Ishikawa (cell line): ENCODE results near the gene CAPN5.

Source experiments
- CEBPB ChIP-seq: IDR thresholded peaks from 2 replicates; pipeline ENCODE4 v1.6.1; 2012
- CREB1 ChIP-seq: IDR thresholded peaks from 2 replicates; pipeline ENCODE4 v1.6.1; 2012; ENCODE audit warnings: low read depth
- EGR1 ChIP-seq: IDR thresholded peaks from 2 replicates; pipeline ENCODE4 v1.6.1; 2012
- EP300 ChIP-seq: IDR thresholded peaks from 2 replicates; pipeline ENCODE4 v1.6.1; 2012; ENCODE audit warnings: borderline replicate concordance
- FOXM1 ChIP-seq: IDR thresholded peaks from 2 replicates; pipeline ENCODE4 v1.6.1; 2012; ENCODE audit warnings: low read depth, borderline replicate concordance
- NFIC ChIP-seq: IDR thresholded peaks from 2 replicates; pipeline ENCODE4 v1.6.1; 2012
- RAD21 ChIP-seq: IDR thresholded peaks from 2 replicates; pipeline ENCODE4 v1.6.1; 2012; ENCODE audit warnings: low read depth
- TAF1 ChIP-seq: IDR thresholded peaks from 2 replicates; pipeline ENCODE4 v1.6.1; 2012; ENCODE audit warnings: low read depth, mild to moderate bottlenecking
- TCF12 ChIP-seq: IDR thresholded peaks from 2 replicates; pipeline ENCODE4 v1.6.1; 2012; ENCODE audit warnings: low read depth
- TEAD4 ChIP-seq: IDR thresholded peaks from 2 replicates; pipeline ENCODE4 v1.6.1; 2012
- YY1 ChIP-seq: IDR thresholded peaks from 2 replicates; pipeline ENCODE4 v1.6.1; 2012; ENCODE audit warnings: low read depth
- ZBTB7A ChIP-seq: IDR thresholded peaks from 2 replicates; pipeline ENCODE4 v1.6.1; 2012; ENCODE audit warnings: low read depth
- TF ChIP-seq, protein P1 (sequence below): IDR thresholded peaks from 2 replicates; pipeline ENCODE4 v1.6.1; 2012
- TF ChIP-seq, protein P2 (sequence below): IDR thresholded peaks from 2 replicates; pipeline ENCODE4 v1.6.1; 2012; ENCODE audit warnings: low read depth, mild to moderate bottlenecking
- TF ChIP-seq, protein P3 (sequence below): IDR thresholded peaks from 2 replicates; pipeline ENCODE4 v1.6.1; 2012

The CAPN5 gene

DNA sequence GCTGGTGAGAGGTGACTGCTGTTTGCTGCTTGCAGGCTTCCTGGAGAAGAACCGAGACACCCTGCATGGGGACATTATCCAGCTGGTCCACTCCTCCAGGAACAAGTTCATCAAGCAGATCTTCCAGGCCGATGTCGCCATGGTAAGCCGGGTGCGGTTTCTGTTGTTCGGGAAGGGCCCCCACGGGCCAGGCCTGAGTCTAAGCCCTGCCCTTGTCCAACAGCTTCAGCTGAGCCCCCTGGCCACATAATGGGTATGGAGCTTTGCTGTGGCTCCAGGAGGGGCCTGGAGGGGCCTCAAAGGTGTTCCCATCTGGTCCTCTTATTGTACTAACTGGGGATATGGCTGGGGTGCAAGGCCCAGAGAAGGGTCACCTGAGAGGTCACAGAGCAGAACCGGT is 99.2 kb downstream of the CAPN5 start:
- no peak for TF ChIP-seq TEAD4
- TF ChIP-seq TCF12, result no peak
- TF ChIP-seq, protein P1, sequence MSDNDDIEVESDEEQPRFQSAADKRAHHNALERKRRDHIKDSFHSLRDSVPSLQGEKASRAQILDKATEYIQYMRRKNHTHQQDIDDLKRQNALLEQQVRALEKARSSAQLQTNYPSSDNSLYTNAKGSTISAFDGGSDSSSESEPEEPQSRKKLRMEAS, result no peak
- no peak for TF ChIP-seq EP300
- no peak for TF ChIP-seq CEBPB
- no peak for TF ChIP-seq FOXM1
- TF ChIP-seq, protein P2, sequence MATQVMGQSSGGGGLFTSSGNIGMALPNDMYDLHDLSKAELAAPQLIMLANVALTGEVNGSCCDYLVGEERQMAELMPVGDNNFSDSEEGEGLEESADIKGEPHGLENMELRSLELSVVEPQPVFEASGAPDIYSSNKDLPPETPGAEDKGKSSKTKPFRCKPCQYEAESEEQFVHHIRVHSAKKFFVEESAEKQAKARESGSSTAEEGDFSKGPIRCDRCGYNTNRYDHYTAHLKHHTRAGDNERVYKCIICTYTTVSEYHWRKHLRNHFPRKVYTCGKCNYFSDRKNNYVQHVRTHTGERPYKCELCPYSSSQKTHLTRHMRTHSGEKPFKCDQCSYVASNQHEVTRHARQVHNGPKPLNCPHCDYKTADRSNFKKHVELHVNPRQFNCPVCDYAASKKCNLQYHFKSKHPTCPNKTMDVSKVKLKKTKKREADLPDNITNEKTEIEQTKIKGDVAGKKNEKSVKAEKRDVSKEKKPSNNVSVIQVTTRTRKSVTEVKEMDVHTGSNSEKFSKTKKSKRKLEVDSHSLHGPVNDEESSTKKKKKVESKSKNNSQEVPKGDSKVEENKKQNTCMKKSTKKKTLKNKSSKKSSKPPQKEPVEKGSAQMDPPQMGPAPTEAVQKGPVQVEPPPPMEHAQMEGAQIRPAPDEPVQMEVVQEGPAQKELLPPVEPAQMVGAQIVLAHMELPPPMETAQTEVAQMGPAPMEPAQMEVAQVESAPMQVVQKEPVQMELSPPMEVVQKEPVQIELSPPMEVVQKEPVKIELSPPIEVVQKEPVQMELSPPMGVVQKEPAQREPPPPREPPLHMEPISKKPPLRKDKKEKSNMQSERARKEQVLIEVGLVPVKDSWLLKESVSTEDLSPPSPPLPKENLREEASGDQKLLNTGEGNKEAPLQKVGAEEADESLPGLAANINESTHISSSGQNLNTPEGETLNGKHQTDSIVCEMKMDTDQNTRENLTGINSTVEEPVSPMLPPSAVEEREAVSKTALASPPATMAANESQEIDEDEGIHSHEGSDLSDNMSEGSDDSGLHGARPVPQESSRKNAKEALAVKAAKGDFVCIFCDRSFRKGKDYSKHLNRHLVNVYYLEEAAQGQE, result no peak
- no peak for TF ChIP-seq RAD21
- TF ChIP-seq EGR1, result no peak
- TF ChIP-seq YY1, result no peak
- no peak for TF ChIP-seq ZBTB7A
- no peak for TF ChIP-seq NFIC
- TF ChIP-seq CREB1, result no peak
- TF ChIP-seq, protein P3, sequence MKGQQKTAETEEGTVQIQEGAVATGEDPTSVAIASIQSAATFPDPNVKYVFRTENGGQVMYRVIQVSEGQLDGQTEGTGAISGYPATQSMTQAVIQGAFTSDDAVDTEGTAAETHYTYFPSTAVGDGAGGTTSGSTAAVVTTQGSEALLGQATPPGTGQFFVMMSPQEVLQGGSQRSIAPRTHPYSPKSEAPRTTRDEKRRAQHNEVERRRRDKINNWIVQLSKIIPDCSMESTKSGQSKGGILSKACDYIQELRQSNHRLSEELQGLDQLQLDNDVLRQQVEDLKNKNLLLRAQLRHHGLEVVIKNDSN, result no peak

DNA sequence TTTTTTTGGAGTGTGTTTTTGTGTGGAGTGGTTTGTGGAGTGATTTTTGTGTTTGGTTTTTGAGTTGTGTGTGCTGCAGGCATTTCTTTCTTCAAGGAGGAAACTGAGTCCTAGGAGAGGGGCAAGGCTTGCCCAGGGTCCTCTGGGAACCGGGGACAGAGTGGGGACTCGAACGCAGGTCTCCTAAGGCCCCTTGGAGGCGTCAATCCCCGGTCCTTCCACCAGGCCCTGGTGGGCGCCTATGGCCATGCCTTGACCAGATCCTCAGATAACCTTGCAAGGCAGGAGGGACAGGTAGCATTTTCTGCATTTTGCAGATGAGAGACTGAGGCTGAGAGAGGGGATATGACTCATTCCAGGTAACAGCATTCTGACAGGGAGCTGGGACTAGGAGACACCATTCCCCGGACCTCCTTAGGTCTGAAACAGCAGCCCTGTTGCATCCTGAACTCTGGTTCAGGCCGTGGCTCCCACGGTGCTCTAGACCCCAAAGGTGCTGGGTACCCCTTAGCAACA is 100.4 kb downstream of the CAPN5 start:
- TF ChIP-seq TEAD4 (no peak), EGR1 (no peak), YY1 (no peak), CREB1 (no peak), CEBPB (no peak), NFIC (no peak), EP300 (no peak)
- TF ChIP-seq, protein P3, result no peak
- TF ChIP-seq, protein P1, result no peak

DNA sequence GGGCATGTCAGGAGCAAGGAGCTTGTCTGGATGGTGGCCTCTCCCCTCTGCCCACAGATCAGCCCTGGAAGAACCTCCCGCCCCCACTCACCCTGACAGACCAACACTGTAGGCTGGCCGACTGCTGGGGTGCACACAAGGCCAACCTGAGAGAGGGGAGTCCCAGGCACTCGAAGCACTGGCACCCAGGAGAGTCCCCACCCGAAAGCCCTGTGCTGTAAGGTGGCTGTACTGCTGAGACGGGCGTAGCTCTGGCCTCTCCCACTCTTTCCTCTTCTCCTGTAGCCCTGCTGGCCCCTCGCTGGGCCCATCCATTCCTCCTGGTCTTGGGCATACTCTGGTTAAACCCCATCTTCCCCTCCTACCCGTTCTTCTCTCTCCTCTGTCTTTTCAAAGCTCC is 101.0 kb downstream of the CAPN5 start:
- TF ChIP-seq TAF1 (no peak), CEBPB (no peak), EP300 (no peak), ZBTB7A (no peak), NFIC (no peak), FOXM1 (no peak), TCF12 (no peak), EGR1 (no peak), TEAD4 (no peak), RAD21 (no peak), CREB1 (no peak), YY1 (no peak)
- TF ChIP-seq, protein P1, result no peak
- TF ChIP-seq, protein P2, result no peak
- TF ChIP-seq, protein P3, result no peak

DNA sequence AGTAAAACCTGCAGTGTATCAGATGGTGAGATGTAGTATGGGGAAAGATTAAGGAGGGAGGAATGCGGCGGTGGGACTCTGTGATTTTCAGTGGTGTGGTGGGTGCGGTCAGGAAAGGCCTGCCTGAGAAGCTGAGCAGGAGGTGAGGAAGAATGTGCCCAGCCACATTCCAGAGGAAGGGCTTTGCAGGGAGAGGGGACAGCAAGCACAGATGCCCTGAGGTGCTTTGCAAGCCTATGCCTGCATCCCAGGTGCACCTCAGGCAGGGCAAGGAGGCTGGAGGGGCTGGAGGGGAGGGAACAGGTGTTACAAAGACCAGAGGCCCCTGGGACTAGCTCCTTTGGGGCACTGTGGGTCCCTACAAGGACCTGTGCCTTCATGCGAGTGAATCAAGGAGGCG is 103.3 kb downstream of the CAPN5 start:
- TF ChIP-seq NFIC (no peak), TAF1 (no peak), TEAD4 (no peak), CREB1 (no peak)
- TF ChIP-seq, protein P3, result no peak
- TF ChIP-seq, protein P1, result no peak
- TF ChIP-seq, protein P2, result no peak
